Trophoblast cell (in vitro differentiated cells and primary cell): Measurements from ENCODE around the gene SSBP3.
A peak's percentile ranks its signal among the peaks of the same experiment; 100 is the strongest.

ENCODE experiments used
- DNase-seq, 2 donors: peaks; one replicate each; pipeline ENCODE4 v3.0.0-alpha.2; 2016
- H2AFZ ChIP-seq: 2 replicates; pipeline ENCODE4 v1.6.1; 2013; ENCODE audit warnings: low read length, moderate library complexity, mild to moderate bottlenecking; ENCODE audit not compliant: insufficient read depth, poor library complexity
- H2AK5ac ChIP-seq: 2 replicates; pipeline ENCODE4 v1.6.1; 2013; ENCODE audit warnings: mild to moderate bottlenecking, low read length
- H2BK120ac ChIP-seq: 2 replicates; pipeline ENCODE4 v1.6.1; 2013; ENCODE audit warnings: low read length, mild to moderate bottlenecking, moderate library complexity; ENCODE audit not compliant: insufficient read depth, poor library complexity
- H2BK12ac ChIP-seq: 2 replicates; pipeline ENCODE4 v1.6.1; 2013; ENCODE audit warnings: mild to moderate bottlenecking, low read length, moderate library complexity
- H2BK5ac ChIP-seq: 2 replicates; pipeline ENCODE4 v1.6.1; 2013; ENCODE audit warnings: low read length, low read depth, moderate library complexity, mild to moderate bottlenecking; ENCODE audit not compliant: poor library complexity
- H3K14ac ChIP-seq: 2 replicates; pipeline ENCODE4 v1.6.1; 2013; ENCODE audit warnings: mild to moderate bottlenecking, low read length
- H3K18ac ChIP-seq: 2 replicates; pipeline ENCODE4 v1.6.1; 2013; ENCODE audit warnings: mild to moderate bottlenecking, low read length
- H3K23ac ChIP-seq: 2 replicates; pipeline ENCODE4 v1.6.1; 2013; ENCODE audit warnings: low read length
- H3K27ac ChIP-seq: 2 replicates; pipeline ENCODE4 v1.5.1; 2013; ENCODE audit warnings: low read depth, mild to moderate bottlenecking, inconsistent platforms, low read length, moderate library complexity
- H3K27me3 ChIP-seq: 2 replicates; pipeline ENCODE4 v1.6.1; 2013; ENCODE audit warnings: inconsistent platforms, mild to moderate bottlenecking, low read length, moderate library complexity; ENCODE audit not compliant: insufficient read depth
- H3K36me3 ChIP-seq, 2 experiments: 1 replicate in 1 of 2; 2 replicates in 1 of 2; pipeline ENCODE4 v1.6.1; 2013; ENCODE audit warnings: low read length in 2 of 2, mild to moderate bottlenecking in 2 of 2, moderate library complexity in 1 of 2; ENCODE audit not compliant: insufficient read depth in 2 of 2, control insufficient read depth in 1 of 2
- H3K4ac ChIP-seq: 2 replicates; pipeline ENCODE4 v1.6.1; 2013; ENCODE audit warnings: low read depth, mild to moderate bottlenecking, low read length, moderate library complexity
- H3K4me1 ChIP-seq, 2 experiments: 1 replicate in 1 of 2; 2 replicates in 1 of 2; pipeline ENCODE4 v1.6.1; 2013; ENCODE audit warnings: low read length in 2 of 2, mild to moderate bottlenecking in 2 of 2, moderate library complexity in 1 of 2; ENCODE audit not compliant: insufficient read depth in 2 of 2, control insufficient read depth in 1 of 2
- H3K4me2 ChIP-seq: 2 replicates; pipeline ENCODE4 v1.6.1; 2013; ENCODE audit warnings: inconsistent platforms, mild to moderate bottlenecking, low read length, moderate library complexity
- H3K4me3 ChIP-seq: 2 replicates; pipeline ENCODE4 v1.5.1; 2013; ENCODE audit warnings: mild to moderate bottlenecking, low read depth, low read length, inconsistent platforms
- H3K79me1 ChIP-seq: one replicate; pipeline ENCODE4 v1.6.1; 2013; ENCODE audit warnings: low read length
- H3K79me2 ChIP-seq: 2 replicates; pipeline ENCODE4 v1.6.1; 2013; ENCODE audit warnings: low read length, mild to moderate bottlenecking; ENCODE audit not compliant: control insufficient read depth, insufficient read depth, poor library complexity
- H3K9ac ChIP-seq: 2 replicates; pipeline ENCODE4 v1.6.1; 2013; ENCODE audit warnings: mild to moderate bottlenecking, low read length
- H3K9me3 ChIP-seq: 2 replicates; pipeline ENCODE4 v1.6.1; 2013; ENCODE audit warnings: low read depth, mild to moderate bottlenecking, control low read depth, inconsistent platforms, low read length; ENCODE audit not compliant: insufficient read depth
- H4K12ac ChIP-seq: 2 replicates; pipeline ENCODE4 v1.6.1; 2013; ENCODE audit warnings: low read depth, mild to moderate bottlenecking, low read length, moderate library complexity
- H4K8ac ChIP-seq: 2 replicates; pipeline ENCODE4 v1.6.1; 2013; ENCODE audit warnings: low read depth, mild to moderate bottlenecking, low read length, moderate library complexity
- H4K91ac ChIP-seq: one replicate; pipeline ENCODE4 v1.6.1; 2013; ENCODE audit warnings: low read depth, mild to moderate bottlenecking, low read length, moderate library complexity
- WGBS: extraction: QIAGEN DNeasy Blood & Tissue Kit; methylation state at CpG from one replicate; pipeline ENCODE4 v1.1.7; 2013; ENCODE audit warnings: missing lambda C conversion rate; ENCODE audit not compliant: insufficient read length, insufficient coverage; ENCODE audit errors: extremely low coverage; 5-methylcytosine and 5-hydroxymethylcytosine counted together

Gene SSBP3

DNA sequence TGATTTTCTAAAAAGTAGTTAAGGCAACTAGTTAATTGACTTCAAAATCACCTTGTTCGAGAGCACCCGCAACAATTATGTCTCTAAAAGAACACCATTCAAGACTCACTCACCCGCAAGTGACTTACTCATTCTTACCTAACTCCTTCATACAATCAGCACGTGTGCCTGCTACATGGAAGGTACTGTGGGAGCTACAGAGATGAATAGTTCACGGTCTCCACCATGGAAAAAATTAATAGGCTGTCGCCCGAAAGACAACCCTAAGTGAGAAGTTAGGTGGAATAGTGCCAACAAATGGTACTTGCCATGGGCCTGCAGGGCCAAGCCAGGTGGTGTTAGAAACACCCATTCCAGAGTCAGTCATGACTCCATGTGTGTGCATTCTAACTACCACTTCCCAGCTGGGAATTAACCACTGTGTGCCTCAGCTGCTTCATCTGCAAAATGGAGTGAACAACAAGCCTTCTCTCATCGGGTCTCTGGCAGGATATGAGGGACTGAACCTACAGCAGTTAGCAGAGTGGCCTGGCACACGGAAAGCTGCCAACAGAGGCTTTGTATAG is 7.1 kb downstream of the SSBP3 start:
- no peak overlapping the region for H3K4me3 ChIP-seq
- H3K9me3 ChIP-seq = peaks cover 2% of the 10 kb centered on the region
- no peak overlapping the region for H3K23ac ChIP-seq
- no peak overlapping the region for H3K18ac ChIP-seq
- H3K27me3 ChIP-seq = no peaks in the 10 kb centered on the region
- no peak overlapping the region for H4K8ac ChIP-seq
- H3K4me2 ChIP-seq = no peak overlapping the region
- H2AFZ ChIP-seq = no peak overlapping the region
- no peak overlapping the region for H2AK5ac ChIP-seq
- H2BK5ac ChIP-seq = no peak overlapping the region
- no CpG with 5 or more reads among the region's 9 CpGs for WGBS
- H3K79me1 ChIP-seq = no peaks in the 10 kb centered on the region
- peaks cover 12% of the 10 kb centered on the region for H3K79me2 ChIP-seq
- H2BK120ac ChIP-seq = no peak overlapping the region
- H3K4ac ChIP-seq = no peak overlapping the region
- no peak overlapping the region for H3K9ac ChIP-seq
- peaks cover 9 to 13% of the 10 kb centered on the region in 2 experiments for H3K4me1 ChIP-seq
- DNase-seq = no peak
- H3K36me3 ChIP-seq = peaks cover 39 to 62% of the 10 kb centered on the region in 2 experiments
- H4K91ac ChIP-seq = no peak overlapping the region
- H3K14ac ChIP-seq = no peak overlapping the region
- H4K12ac ChIP-seq = no peak overlapping the region
- H3K27ac ChIP-seq = no peak overlapping the region
- H2BK12ac ChIP-seq = no peak overlapping the region

DNA sequence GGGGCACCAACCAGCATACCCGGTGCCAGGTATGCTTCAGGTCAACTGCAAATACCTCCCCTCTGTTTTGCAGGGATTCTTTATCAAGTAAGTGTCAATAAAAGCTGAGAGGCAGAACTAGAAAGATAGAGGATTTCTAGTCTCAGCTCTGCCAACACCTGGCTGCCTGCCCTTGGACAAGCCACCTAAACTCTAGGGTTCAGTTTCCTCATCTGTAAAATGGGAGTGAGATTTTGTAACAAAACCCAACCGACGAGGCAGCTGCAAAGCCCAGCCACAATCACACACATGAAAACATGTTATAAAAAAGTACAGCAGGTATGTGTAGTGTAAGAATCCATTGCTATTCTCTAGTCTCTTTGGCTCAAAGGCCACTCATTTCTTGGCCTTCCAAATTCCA is 8.2 kb downstream of the SSBP3 start:
- no peak for DNase-seq
- Histone ChIP-seq H3K79me2 (peaks cover 10% of the 10 kb centered on the region), H2AFZ (no peak overlapping the region), H3K27ac (no peak overlapping the region), H3K36me3 (peaks cover 45 to 70% of the 10 kb centered on the region in 2 experiments), H3K14ac (no peak overlapping the region), H4K8ac (no peak overlapping the region), H3K4me1 (peaks cover 3 to 5% of the 10 kb centered on the region in 2 experiments), H3K27me3 (no peaks in the 10 kb centered on the region), H3K4me2 (no peak overlapping the region), H3K18ac (no peak overlapping the region), H3K9ac (no peak overlapping the region), H2AK5ac (no peak overlapping the region), H2BK12ac (no peak overlapping the region), H2BK5ac (no peak overlapping the region), H4K91ac (no peak overlapping the region), H3K9me3 (peaks cover 2% of the 10 kb centered on the region), H3K23ac (no peak overlapping the region), H4K12ac (no peak overlapping the region), H3K4ac (no peak overlapping the region), H3K4me3 (no peak overlapping the region), H2BK120ac (no peak overlapping the region), H3K79me1 (no peaks in the 10 kb centered on the region)
- WGBS = no CpG with 5 or more reads among the region's 3 CpGs

DNA sequence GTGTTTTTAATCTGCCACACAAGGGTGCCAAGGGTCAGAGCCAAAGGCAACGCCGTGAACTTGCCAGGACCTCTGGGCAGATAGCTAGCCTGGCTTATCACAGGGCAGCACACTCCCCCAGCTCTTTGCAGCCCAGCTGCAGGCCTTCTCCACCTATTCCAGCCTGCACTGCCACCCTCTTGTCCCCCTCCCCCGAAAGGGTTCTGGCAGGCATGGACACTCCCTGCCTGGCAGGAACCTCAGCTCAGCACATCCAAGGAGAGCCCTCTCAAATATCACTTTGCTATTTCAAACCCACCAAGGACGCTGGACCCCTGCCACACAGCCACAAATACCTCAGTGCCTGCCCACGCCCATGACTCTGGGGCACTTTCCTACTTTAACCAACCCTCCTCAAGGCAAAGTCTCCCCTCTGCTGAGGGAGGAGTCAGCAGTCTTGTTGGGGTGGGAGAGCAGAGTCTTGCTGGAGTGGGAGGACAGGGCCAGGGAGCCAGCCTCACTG is 9.1 kb downstream of the SSBP3 start:
- no peak overlapping the region for H3K4me3 ChIP-seq
- H3K4me1 ChIP-seq = no peaks in the 10 kb centered on the region
- H3K9ac ChIP-seq = no peak overlapping the region
- no peak overlapping the region for H3K14ac ChIP-seq
- no peaks in the 10 kb centered on the region for H3K27me3 ChIP-seq
- H2AK5ac ChIP-seq = no peak overlapping the region
- H3K18ac ChIP-seq = no peak overlapping the region
- peaks cover 10% of the 10 kb centered on the region for H3K79me2 ChIP-seq
- H3K4me2 ChIP-seq = no peak overlapping the region
- WGBS = no CpG with 5 or more reads among the region's 5 CpGs
- DNase-seq = no peak
- peaks cover 50 to 77% of the 10 kb centered on the region in 2 experiments for H3K36me3 ChIP-seq
- H2AFZ ChIP-seq = no peak overlapping the region
- H3K23ac ChIP-seq = no peak overlapping the region
- H2BK12ac ChIP-seq = no peak overlapping the region
- H3K79me1 ChIP-seq = no peaks in the 10 kb centered on the region
- H4K12ac ChIP-seq = no peak overlapping the region
- H4K8ac ChIP-seq = no peak overlapping the region
- H3K27ac ChIP-seq = no peak overlapping the region
- H2BK120ac ChIP-seq = no peak overlapping the region
- H2BK5ac ChIP-seq = no peak overlapping the region
- H3K9me3 ChIP-seq = peaks cover 2% of the 10 kb centered on the region
- no peak overlapping the region for H4K91ac ChIP-seq
- H3K4ac ChIP-seq = peak overlapping the region; percentile 39

DNA sequence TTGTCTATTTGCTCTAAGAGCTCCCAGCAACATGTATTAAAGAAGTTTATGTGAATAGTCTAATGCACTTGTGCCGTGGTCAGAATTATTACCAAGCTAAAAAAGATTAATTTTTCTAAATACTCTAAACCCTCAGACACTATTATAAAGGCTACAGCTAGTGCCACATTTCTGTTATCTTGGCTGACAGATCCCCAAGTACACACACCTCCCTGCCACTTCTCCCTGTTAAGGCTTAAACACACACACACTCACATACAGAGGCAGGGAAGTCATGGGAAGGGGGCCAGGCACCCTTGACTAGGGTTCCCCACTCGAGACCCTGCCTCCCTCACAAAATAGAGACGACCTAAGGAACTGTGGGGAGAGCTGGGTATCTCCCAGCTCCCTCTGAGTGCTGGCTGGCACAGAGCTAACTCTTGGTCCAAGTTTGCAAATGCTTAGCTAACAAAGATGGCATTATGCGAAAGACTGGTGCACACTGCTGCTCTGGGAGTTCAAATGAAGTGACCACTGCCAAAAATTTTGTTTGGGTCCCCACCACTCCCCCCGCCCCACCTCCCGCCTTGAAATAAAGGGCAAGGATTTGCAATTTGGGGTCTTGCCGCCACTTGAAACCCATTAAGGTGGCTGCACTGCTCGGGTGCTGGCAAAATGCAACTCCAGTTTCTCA is 9.8 kb downstream of the SSBP3 start:
- Histone ChIP-seq H2BK5ac (no peak overlapping the region), H2BK120ac (no peak overlapping the region), H3K79me2 (peaks cover 10% of the 10 kb centered on the region), H3K79me1 (no peaks in the 10 kb centered on the region), H3K23ac (no peak overlapping the region), H4K8ac (no peak overlapping the region), H4K91ac (no peak overlapping the region), H2BK12ac (no peak overlapping the region), H3K36me3 (peaks cover 55 to 78% of the 10 kb centered on the region in 2 experiments), H3K18ac (no peak overlapping the region), H3K4me2 (no peak overlapping the region), H3K9me3 (peaks cover 2% of the 10 kb centered on the region), H3K27me3 (no peaks in the 10 kb centered on the region), H3K14ac (no peak overlapping the region), H2AFZ (no peak overlapping the region), H3K27ac (no peak overlapping the region), H2AK5ac (no peak overlapping the region), H4K12ac (no peak overlapping the region), H3K4me3 (no peak overlapping the region), H3K4me1 (no peaks in the 10 kb centered on the region), H3K9ac (no peak overlapping the region), H3K4ac (no peak overlapping the region)
- no CpG with 5 or more reads among the region's 8 CpGs for WGBS
- no peak for DNase-seq
